SK-N-SH treated with all-trans-retinoic acid at 6 μM for 48 hours (cell line): ENCODE measurements around the gene AHCYL2.

Experiments used
- CSRNP3 ChIP-seq: fragments of 250-450 bp; sonication (Bioruptor Pico); IDR thresholded peaks from 2 replicates; pipeline ENCODE4 v1.5.1; 2021; ENCODE audit warnings: mild to moderate bottlenecking, moderate library complexity
- ESRRG ChIP-seq: fragments of 250-450 bp; sonication (Bioruptor Pico); IDR thresholded peaks from 2 replicates; pipeline ENCODE4 v1.6.1; 2021; ENCODE audit warnings: mild to moderate bottlenecking
- ISL1 ChIP-seq: fragments of 250-450 bp; sonication (Bioruptor Pico); IDR thresholded peaks from 2 replicates; pipeline ENCODE4 v2.1.2; 2022; ENCODE audit warnings: mild to moderate bottlenecking, moderate library complexity
- PATZ1 ChIP-seq: fragments of 250-450 bp; sonication (Bioruptor Pico); IDR thresholded peaks from 2 replicates; pipeline ENCODE4 v1.8.0; 2020; ENCODE audit warnings: mild to moderate bottlenecking, moderate library complexity, borderline replicate concordance
- RARB ChIP-seq: fragments of 250-450 bp; sonication (Bioruptor Pico); IDR thresholded peaks from 2 replicates; pipeline ENCODE4 v1.8.0; 2021; ENCODE audit warnings: mild to moderate bottlenecking, moderate library complexity
- ZFP30 ChIP-seq: fragments of 450-650 bp; formaldehyde crosslinking; IDR thresholded peaks from 2 replicates; pipeline ENCODE4 v1.5.0; 2022; ENCODE audit warnings: mild to moderate bottlenecking, moderate library complexity
- ZNF565 ChIP-seq: fragments of 450-650 bp; formaldehyde crosslinking; conservative IDR thresholded peaks from 2 replicates; pipeline ENCODE4 v1.5.0; 2020; ENCODE audit warnings: low read depth, mild to moderate bottlenecking, moderate library complexity
- ZNF8 ChIP-seq: fragments of 450-650 bp; formaldehyde crosslinking; IDR thresholded peaks from 2 replicates; pipeline ENCODE4 v1.5.0; 2020; ENCODE audit warnings: mild to moderate bottlenecking, moderate library complexity

GRCh38 chr7:129311429-129311828, 86.6 kb downstream of the AHCYL2 start:
- TF ChIP-seq ESRRG (CRISPR knock-in tag) (no peak), PATZ1 (no peak), ZNF565 (CRISPR knock-in tag) (no peak), CSRNP3 (no peak), ZFP30 (CRISPR knock-in tag) (no peak), ISL1 (CRISPR knock-in tag) (no peak), RARB (CRISPR knock-in tag) (no peak), ZNF8 (CRISPR knock-in tag) (no peak)
